GM18508 (cell line): ENCODE measurements around the gene CEP112.

Experiments used
- ATAC-seq: cut with Tn5 transposase; IDR thresholded peaks from one replicate; pipeline ENCODE4 v1.9.1; 2021; ENCODE audit warnings: moderate number of reproducible peaks; ENCODE audit not compliant: insufficient read depth, unreplicated experiment

Gene CEP112

DNA sequence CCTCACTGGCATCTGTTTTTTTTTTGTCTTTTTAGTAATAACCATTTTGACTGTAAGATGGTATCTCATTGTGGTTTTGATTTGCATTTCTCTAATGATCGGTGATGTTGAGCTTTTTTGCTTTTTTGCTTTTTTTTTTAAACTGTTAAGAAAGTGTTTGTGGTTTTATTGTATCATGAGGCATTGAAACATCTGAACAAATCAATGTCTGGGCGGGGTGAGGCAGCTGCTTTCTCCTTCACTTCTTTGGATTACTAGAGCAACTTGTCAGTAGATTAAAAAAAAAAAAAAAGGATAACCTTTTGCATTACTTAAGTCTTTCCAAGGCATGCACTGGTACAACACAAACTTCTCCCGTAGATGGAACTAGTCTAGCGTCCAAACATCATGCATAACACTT lies 191.7 kb downstream of the CEP112 start:
- ATAC-seq = no peak

DNA sequence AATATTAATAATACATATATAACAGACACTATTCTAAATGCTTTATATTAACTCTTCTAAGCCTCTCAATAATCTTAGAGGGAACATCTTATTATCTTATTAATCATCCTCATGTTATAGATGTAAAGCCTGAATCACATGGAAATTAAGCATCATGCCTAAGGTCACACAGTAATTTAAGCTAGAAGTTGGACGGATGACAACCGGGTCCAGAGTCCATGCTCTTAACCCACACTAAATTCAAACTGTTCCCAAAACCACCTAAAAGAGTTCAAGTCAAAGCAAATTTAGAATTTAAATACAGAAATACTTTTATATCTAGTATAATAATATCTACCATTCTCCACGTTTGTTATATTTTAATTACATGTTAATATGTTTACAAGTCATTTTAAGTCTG lies 193.3 kb downstream of the CEP112 start:
- no peak for ATAC-seq

DNA sequence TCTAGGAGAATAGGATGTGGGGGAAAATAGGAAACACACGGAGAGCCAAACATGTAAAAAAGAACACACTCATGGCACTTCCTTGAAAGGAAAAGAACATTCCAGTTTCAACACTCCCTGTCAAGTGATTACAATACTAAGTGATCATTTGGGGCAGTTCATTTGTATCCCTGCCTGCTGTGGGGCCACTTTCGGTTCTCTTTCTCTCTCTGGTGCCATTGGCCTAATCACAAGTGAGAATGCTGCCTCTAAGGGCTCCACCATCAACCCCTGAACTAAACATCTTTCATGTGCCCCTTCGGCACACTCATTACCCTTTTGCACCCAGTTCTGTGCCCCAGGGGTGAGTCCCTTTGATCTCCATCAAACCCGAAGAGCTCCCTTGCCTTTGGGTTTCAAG lies 197.3 kb downstream of the CEP112 start:
- ATAC-seq = no peak

DNA sequence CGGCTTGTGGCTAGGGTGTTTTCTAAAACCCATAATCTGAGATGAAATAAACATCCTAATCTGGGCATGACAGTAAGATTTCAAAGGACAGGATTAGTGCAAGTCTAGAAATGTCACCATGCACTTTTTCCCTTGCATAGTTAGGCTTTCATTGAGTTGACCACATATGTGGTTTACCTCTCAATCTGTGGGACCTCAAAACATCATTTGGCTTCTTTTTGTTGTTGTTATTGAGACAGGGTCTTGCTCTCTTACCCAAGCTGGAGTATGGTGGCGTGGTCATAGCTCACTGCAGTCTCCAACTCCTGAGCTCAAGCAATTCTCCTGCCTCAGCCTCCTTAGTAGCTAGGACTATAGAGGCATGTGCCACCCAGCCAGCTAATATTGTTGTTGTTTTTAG lies 197.8 kb downstream of the CEP112 start:
- no peak for ATAC-seq

DNA sequence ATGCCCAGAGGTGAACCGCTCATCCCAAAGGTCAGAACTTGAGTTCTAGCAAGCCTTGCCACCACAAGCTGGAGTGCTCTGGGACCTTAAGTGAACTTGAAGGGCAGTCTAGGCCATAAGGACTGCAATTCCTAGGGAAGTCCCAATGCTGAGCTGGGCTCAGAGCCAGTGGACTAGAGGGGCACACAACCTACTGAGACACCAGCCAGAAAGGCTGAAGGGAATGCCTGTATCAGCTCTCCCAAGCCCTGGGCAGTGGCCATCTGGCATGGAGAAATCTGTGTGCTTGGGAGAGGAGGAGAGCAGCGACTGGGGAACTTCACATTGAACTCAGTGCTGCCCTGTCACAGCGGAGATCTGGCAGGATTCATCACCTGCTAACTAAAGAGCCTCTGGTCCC lies 201.3 kb downstream of the CEP112 start:
- no peak for ATAC-seq

DNA sequence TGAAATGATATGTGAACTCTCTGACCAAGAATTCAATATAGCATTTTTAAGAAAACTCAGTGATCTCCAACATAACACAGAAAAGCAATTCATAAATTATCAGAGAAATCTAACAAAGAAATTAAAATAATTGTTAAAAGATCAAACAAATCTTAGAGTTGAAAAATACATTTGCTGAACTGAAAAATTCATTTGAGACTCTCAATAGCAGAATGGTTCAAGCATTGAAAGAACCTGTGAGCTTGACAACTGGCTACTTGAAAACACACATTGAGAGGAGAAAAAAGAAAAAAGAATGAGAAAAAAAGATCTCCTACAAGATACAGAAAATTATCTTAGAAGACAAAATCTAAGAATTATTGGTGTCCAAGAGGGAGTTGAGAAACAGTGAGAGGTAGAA lies 203.5 kb downstream of the CEP112 start:
- ATAC-seq = no peak

DNA sequence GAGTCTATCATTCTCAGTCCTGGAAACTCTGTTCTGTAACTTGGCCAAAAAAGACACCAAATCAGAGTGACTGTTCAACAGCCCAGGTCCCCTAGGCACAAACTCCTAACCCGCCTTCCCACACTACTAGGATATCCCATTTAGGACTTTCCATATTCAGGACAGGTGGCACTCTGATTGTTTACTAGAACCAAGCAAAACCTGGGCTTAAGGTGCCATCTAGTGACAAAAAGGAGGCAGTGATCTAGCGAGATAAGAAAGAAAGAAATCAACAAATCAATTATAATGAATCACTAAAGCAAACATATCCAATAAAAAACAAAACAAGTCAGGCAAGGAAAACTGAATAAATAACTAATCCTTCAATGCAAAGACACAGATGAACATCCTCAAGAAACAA lies 203.9 kb downstream of the CEP112 start:
- ATAC-seq = no peak

DNA sequence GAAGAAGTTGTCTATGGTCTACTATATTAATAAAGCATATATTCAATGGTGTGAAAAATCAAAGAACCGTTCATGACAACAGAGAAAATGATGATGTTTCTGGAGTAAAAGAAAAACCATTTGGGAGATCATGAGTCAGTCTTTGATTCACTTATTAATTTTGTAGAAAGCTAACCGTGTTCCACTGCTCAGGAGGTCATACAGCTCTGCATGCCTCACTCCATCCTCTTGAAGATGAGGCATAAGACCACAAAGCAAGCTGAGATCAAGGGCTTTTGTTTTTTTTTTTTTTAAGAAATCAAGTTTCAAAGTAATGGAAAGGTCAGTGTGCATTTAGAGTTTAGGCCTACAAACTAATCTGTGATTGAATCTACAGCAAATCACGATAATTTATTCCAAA lies 206.4 kb downstream of the CEP112 start:
- ATAC-seq = no peak

DNA sequence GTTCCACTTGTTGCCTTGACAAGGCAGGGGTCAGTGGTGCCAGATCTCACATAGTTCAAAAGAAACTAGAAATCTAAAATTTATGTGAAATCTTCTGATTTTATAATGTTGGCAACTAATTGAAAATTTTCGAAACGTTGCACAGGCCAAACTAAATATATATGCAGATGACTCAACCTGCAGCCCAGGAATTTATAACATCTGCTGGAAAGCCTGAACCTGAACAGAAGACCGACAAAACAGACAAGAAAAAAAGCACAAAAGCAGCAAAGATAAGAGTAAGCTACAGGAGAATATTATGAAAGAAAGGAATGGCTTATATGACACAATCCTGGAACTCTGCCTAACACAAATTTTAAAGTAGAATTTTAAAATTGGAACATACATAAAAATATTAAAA lies 207.6 kb downstream of the CEP112 start:
- ATAC-seq = no peak

DNA sequence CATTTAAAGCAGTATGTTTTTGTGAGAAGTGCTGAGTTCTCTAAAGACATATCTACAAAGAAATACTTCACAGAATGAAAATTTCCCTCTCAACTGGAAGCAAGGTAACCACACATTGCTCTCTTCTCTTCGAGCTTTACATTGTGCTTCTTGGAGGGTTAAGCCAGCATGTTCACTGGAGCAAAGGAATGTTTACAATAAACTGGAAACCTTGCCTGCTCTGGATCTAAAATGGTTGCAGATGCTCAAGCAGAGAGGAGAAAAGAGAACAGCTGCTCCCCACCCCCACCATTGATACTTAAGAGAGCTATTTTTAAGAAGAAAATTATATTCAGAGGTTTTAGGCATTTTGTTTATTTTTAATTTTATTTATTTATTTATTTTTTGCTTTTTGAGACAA lies 213.1 kb downstream of the CEP112 start:
- no peak for ATAC-seq

DNA sequence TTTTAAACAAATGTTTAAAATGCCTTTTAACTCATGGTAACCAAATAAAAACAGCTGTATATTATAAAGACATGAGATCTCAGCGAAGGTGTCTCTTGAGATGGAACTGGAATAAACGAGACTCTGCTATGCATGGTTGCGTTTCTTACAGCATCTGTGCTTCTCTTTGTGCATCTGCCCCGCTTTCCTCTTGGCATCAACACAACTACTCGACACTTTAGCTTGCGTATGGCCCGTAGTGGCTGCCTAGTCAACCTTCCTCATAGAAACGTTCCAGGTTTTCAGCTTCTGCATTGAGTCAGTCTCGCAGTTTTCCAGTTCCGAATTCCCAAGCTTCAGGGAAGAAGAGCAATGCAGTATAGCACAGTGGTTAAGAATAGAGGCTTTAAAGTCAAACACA lies 214.9 kb downstream of the CEP112 start:
- no peak for ATAC-seq

DNA sequence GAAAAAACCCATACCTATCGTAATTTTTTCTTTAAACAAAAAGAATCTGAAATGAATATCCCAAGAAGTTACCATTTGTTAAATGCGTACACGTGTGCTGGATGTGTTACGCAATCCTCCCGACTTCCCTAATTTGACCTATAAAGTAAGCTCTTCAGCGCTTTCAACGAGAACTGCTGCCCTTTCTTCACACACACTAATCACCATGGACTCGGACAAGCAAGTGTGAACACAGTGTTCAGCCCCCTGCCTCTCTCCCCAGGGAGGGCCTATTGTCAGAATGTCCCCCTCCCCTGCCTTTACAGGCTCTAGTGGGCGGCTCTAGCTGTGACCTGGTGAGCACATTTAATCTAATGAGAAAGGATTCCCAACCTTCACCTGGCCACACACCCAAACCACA lies 216.1 kb downstream of the CEP112 start:
- no peak for ATAC-seq

DNA sequence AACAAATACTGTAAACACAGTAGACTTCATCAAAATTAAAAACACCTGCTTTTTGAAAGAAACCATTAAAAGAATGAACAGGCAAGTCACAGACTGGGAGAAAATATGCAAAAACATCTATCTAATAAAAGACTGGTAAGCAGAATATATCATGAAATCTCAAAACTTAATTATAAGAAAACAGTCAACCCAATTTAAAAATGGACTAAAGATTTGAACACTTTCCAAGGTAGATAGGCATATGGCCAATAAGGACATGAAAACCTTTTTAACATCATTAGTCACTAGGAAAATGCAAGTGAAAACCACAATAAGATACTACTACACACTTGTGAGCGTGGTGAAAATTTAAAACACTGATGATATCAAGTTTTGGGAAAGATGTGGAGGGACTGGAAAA lies 218.7 kb downstream of the CEP112 start:
- ATAC-seq = no peak

DNA sequence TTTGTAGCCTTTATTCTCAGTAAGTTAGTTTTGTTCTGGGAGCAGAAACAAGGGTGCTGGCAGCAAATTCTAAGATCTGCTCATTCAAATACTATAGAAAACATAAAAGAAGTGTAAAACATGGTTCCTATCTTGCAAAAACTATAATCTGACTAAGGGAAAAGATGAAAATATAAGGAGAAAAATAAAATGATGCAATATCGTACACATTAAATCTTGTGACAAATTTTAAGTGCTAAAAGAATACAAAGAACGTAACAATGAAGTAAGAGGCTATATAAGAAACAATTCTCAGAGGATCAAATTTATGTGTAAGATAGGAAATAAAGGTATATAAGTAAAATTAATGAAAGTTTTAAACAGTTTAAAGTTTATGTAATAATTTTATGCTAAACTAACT lies 224.6 kb downstream of the CEP112 start:
- no peak for ATAC-seq

DNA sequence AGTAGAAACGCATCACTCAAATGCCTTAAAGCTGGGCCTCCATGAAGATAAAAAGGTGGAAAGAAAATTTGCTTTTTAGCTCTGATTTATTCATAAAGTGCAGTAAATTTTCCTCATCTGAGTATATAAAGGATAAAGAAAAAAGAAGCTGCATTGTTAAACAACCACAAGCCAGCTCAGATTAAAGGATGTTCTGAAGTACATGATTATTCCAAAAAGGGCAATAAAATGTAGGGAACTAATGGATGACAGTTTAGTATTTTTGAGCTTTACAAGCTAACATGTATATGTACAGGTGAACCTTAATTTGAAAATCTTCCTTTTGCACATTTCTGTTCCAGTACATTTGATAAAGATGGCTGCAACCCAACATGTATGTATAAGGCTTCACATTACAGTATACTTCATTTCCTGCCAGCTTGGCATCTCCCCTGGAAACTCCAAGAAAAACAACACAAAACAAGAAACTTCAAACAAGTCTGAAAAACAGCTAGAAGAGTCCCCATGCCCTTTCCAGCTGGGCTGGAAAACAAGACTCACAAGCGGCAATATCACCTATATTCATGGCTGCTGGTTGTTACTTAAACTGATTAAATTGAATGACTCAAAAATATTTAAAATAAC lies 225.7 kb downstream of the CEP112 start:
- ATAC-seq = no peak

DNA sequence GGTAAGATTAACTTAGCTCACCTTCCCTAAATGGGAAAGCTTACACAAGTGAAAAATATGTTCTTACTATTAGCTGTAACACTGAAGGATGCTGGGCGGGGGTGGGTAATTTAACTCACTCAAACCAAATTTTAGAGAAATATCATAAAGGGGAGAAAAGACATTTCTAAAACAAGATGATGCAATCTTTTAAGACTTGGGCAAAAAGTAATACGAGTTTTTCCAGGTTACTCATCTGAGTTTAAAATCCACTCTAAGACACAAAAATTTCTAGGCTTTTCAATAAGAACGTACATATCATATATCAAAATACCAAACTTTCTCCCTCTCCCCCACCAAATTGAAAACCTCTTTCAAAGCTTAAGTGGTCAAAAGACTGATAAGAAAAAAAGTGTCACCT lies 228.8 kb downstream of the CEP112 start:
- ATAC-seq = no peak

DNA sequence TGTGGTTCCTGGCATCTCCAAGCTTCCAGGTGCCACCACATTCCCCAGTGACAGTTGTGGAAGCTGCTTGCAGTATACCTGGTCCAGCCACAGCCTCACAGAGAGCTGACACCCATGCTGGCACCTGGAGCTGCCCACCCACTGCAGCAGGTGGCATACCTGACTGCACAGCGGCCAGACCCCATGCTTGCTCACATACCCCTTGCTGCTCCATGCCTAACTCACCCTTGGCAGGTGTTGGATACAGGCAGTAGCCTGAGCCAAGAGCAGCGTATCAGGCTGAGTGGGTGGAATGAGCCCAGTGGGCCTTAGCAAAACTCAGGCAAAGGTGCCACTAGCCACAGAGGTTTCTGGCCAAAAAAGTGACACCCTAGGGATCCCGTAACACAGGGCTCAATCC lies 232.3 kb downstream of the CEP112 start:
- ATAC-seq = no peak

DNA sequence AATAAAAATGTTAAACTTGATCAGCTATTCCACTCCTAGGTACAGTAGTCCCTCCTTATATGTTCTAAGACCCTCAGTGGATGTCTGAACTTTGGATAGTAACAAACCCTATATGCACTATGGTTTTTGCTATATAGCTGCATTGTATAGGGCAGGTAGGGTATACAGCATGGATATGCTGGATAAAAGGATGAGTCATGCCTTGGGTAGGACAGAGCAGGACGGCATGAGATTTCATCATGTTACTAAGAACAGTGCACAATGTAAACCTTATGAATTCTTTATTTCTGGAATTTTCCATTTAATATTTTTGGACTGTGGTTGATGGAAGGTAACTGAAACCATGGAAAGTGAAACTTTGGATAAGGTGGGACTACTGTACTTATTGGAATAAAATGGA lies 235.1 kb downstream of the CEP112 start:
- ATAC-seq = no peak

DNA sequence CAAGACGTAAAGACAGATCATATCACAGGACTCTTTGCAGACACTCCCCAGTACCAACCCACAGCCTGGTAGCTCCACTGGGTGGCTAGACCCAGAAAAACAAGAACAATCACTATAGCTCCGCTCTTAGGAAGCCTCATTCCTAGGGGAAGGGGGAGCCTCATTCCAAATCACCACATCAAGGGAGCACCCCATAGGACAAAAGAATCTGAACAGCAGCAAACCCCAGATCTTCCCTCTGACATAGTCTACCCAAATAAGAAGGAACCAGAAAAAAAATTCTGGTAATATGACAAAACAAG lies 237.8 kb downstream of the CEP112 start:
- ATAC-seq = no peak

DNA sequence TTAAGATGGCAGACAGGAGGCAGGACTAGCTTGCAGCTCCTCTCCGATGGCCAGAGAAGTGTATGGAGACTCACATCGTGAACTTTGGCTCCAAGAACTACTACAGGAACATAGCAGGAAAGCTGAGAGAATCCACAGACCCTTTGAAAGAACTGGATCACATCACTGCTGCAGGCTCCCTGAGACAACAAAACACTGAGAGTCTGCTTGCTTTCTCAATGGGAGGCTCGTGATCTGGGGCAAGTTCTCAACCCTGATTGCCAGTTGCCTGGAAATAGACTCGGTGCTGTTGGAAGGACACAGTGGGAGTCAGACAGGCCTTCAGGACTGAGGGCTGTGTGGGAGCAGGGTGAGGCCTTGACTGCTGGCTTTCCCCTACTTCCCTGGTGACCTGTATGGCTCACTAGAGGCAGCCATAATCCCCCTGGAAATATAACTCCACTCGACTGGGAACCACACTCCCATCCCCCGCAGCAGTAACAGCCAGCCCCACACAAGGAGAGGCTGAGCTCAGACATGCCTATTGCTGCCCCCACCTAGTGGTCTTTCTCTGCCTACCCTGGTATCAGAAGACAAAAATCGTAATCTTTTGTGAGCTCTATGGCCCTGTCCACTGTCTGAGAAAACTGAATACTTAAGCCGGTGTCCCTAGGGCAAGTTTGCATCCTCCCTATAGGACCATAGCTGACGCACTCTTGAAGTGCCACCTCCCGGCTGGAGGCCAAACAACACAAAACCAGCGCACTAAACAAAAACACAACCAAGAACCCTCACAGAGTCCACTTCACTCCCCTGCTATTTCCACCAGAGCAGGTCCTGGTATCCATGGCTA lies 238.4 kb downstream of the CEP112 start:
- no peak for ATAC-seq

DNA sequence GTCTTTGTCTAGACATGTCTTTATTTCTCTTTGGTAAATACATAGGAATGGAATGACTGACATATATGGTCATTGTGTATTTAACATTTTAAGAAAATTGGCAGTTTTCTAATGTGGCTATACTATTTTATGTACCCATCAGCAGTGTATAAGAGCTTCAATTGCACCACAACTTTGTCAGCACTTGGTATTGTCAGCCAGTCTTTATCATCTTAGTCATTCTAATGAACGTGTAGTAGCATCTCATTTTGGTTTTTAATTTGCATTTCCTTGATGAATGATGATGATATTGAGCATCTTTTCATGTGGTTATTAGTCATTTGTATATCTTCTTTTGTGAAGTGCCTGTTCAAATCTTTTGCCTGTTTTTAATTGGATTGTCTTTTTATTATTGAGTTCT lies 239.3 kb downstream of the CEP112 start:
- ATAC-seq = no peak

DNA sequence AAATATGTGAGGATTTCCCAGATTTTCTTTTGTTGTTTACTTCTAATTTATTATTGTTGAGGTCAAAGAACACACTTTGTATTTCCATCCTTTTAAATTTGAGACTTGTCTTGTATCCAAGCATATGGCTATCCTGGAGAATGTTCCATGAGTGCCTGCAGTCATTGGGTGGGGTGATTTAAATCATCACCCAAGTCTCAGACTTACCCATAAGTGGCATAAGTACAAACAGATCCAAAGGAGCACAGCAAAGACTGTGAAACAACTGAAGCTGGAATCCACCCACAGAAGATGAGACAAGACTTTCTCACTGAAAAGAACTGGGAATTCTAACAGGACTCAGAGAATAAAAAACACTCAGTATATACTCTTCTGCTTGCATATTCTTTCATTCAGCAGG lies 239.9 kb downstream of the CEP112 start:
- no peak for ATAC-seq
